ENCODE data around the gene OR2L8. TPM values are rescaled to one million over a fixed set of nuclear protein-coding genes. Genes with fewer than 3 reads are reported as not detected.
"Not testable (repeated sequence)": the region's sequence is repeated elsewhere in the genome, so short reads cannot be mapped to it uniquely, and the experiment has no call there.

OR2L8 gene, protein sequence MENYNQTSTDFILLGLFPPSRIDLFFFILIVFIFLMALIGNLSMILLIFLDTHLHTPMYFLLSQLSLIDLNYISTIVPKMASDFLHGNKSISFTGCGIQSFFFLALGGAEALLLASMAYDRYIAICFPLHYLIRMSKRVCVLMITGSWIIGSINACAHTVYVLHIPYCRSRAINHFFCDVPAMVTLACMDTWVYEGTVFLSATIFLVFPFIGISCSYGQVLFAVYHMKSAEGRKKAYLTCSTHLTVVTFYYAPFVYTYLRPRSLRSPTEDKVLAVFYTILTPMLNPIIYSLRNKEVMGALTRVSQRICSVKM
- under 1 TPM in 1 of 2 donors, not detected in 1; 0.45 TPM for total RNA-seq

DNA sequence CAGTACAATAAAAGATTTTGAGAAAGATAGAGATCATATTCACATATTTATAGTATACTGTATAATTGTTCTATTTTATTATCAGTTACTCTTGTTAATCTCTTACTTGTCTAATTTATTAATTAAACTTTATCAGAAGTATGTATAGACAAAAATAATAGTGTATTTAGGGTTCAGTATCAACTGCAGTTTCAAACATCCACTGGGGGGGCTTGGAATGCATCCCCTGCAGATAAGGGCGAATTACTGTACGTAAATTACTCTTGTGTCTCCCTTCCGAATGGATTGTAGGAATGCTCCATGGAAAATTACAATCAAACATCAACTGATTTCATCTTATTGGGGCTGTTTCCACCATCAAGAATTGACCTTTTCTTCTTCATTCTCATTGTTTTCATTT is at the start of gene OR2L8:
OR2L8 (plus strand) TSS at position 301 of the 400 bp plus-strand sequence; CDS start at position 301, 0 bp downstream.
- no peak within 1 kb of the TSS for H3K27ac Mint-ChIP-seq
- no peak for ATAC-seq
- H3K9me3 Mint-ChIP-seq, result peaks cover 6% of the 10 kb centered on the region in 2 donors
- DNase-seq (ENCODE audit: low spot score in 2 of 2), result no peak
- peaks cover 0 to 5% of the 10 kb centered on the region in 2 donors for H3K36me3 Mint-ChIP-seq

DNA sequence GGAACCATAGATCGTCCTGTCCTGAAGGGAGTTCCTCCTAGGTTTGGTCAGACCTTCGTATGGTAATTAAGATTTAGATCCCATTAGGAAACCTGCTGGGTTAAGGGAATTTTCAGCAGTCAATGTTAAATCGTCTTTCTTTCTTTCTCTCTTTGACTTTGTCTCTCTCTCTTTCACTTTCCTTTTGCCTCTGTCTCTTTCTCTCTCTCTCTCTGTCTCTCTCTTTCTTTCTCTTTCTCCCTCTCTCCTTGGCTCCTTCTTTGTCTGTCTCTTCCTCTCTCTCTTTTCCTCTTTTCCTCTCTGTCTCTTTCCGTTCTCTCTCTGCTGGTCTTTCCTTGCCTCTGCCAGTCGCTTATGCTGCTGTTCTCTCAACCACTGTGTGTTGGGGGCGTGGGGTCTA is 44.5 kb upstream of the OR2L8 start:
- peaks cover 21 to 29% of the 10 kb centered on the region in 2 donors for H3K36me3 Mint-ChIP-seq
- H3K27ac Mint-ChIP-seq, result peak overlapping the region in 1 of 2 donors; percentile 37
- H3K9me3 Mint-ChIP-seq, result peaks cover 10 to 14% of the 10 kb centered on the region in 2 donors
- DNase-seq (ENCODE audit: low spot score in 2 of 2) (no peak), ATAC-seq (no peak)

DNA sequence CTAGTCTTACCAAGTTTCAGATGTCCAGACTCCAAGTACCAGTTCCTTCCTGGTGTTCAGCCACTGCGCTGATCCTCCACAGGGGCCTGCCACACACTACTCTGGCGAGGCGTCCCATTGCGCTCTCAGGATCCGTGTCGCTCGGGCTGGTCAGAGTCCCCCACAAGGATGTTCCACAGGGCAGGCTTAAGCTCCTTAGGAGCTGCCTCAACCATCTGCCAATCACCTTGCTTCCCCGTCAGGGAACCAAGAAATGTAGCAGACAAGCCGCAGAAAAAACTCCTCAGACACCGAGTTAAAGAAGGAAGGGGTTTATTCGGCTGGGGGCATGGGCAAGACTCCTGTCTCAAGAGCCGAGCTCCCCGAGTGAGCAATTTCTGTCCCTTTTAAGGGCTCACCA is 43.5 kb upstream of the OR2L8 start:
- peaks cover 10 to 14% of the 10 kb centered on the region in 2 donors for H3K9me3 Mint-ChIP-seq
- no peak for DNase-seq (ENCODE audit: low spot score in 2 of 2)
- ATAC-seq, result no peak
- H3K27ac Mint-ChIP-seq, result no peak overlapping the region
- H3K36me3 Mint-ChIP-seq, result peaks cover 22 to 29% of the 10 kb centered on the region in 2 donors

DNA sequence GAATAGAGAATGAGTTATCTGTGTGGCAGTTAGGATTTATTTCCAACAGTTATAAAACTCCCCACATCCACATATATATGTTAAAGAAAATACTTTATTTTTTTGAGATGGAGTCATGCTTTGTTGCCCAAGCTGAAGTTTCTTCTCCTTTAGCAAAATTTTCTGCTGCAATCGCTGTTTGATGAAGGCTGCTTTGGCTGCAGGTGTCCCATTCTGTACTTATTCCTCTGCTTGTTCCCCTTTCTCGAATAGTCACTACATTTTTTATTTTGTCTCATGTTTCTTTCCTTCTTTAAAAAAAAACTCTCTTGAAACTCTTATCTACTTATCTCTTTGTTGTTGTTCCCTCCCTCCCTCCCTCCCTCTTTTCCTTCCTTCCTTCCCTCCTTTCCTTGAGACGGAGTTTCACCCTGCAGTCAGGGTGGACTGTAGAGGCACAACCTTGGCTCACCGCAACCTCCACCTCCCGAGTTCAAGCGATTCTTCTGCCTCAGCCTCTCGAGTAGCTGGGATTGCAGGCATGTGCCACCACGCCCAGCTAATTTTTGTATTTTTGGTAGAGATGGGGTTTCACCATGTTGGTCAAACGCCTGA is 42.7 kb upstream of the OR2L8 start:
- DNase-seq (ENCODE audit: low spot score in 2 of 2), result no peak
- H3K9me3 Mint-ChIP-seq, result peaks cover 10 to 14% of the 10 kb centered on the region in 2 donors
- ATAC-seq, result no peak
- H3K36me3 Mint-ChIP-seq, result peaks cover 22 to 29% of the 10 kb centered on the region in 2 donors
- H3K27ac Mint-ChIP-seq, result peak overlapping the region; percentile 87 to 88

DNA sequence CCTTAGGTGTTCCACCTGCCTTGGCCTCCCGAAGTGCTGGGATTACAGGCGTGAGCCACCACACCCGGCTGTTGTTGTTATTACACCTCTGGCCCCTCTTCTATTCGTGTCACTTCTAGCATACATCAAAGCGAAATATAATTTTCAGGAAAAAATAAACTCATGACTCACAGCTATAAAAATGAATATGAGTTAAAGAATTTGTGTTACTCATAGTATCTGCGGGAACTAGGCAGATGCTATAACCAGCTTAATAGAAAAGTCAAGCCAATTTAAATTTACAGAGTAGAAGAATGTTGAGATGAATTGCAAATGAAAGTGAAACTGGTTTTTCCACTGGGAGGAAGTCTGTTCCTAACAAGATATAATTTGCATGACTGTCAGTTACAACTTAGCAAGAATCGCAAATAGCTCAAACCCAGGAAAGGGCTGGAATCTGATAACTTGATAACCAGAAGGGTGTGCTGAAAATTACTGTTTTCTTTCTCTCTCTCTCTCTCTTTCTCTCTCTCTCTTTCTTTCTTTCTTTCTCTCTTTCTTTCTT is 42.1 kb upstream of the OR2L8 start:
- DNase-seq (ENCODE audit: low spot score in 2 of 2) (peak in 1 of 2 donors; percentile 24), ATAC-seq (peak; percentile 91 to 98)
- H3K27ac Mint-ChIP-seq, result peak overlapping the region; percentile 87 to 88
- peaks cover 22 to 29% of the 10 kb centered on the region in 2 donors for H3K36me3 Mint-ChIP-seq
- peaks cover 10 to 14% of the 10 kb centered on the region in 2 donors for H3K9me3 Mint-ChIP-seq

DNA sequence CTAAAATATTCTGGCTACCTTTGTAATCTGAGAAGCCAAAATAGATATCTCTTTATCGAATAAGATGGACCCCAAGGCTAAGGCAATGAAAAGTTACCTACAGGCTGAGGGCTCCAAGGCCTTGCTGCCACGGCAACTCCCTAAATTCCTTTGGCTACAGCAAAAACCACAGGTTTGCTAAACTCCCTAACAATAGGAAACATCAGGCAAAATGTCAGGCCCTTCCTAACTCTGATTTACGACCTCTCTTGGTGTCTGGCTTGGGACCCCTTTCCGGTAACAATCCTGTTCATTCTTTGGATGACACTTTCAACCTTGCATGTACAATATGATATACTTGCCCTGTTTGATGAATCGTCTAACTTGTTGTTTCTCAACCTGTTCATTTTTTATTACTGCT is 39.9 kb upstream of the OR2L8 start:
- no peak for DNase-seq (ENCODE audit: low spot score in 2 of 2)
- H3K27ac Mint-ChIP-seq, result no peak overlapping the region

DNA sequence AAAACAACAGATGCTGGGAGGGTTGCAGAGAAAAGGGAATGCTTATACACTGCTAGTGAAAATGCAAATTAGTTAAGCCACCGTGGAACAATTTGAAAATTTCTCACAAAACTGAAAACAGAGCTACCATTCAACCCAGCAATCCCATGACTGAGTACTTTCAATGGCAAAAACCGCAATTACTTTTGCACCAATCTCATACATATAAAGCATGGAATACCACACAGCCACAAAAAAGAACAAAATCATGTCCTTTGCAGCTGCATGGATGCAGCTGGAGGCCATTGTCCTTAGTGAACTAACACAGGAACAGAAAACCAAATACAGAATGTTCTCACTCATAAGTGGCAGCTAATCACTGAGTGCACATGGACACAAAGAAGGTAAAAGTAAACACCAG is 34.9 kb upstream of the OR2L8 start:
- no peak overlapping the region for H3K27ac Mint-ChIP-seq
- DNase-seq (ENCODE audit: low spot score in 2 of 2), result no peak
- ATAC-seq, result no peak
- H3K36me3 Mint-ChIP-seq, result peaks cover 0 to 5% of the 10 kb centered on the region in 2 donors
- no peaks in the 10 kb centered on the region for H3K9me3 Mint-ChIP-seq

More for the DNA sequence above, 39.9 kb upstream of the OR2L8 start:
- Mint-ChIP-seq H3K9me3 (peaks cover 10 to 14% of the 10 kb centered on the region in 2 donors), H3K36me3 (peaks cover 22 to 29% of the 10 kb centered on the region in 2 donors)
- no peak for ATAC-seq

DNA sequence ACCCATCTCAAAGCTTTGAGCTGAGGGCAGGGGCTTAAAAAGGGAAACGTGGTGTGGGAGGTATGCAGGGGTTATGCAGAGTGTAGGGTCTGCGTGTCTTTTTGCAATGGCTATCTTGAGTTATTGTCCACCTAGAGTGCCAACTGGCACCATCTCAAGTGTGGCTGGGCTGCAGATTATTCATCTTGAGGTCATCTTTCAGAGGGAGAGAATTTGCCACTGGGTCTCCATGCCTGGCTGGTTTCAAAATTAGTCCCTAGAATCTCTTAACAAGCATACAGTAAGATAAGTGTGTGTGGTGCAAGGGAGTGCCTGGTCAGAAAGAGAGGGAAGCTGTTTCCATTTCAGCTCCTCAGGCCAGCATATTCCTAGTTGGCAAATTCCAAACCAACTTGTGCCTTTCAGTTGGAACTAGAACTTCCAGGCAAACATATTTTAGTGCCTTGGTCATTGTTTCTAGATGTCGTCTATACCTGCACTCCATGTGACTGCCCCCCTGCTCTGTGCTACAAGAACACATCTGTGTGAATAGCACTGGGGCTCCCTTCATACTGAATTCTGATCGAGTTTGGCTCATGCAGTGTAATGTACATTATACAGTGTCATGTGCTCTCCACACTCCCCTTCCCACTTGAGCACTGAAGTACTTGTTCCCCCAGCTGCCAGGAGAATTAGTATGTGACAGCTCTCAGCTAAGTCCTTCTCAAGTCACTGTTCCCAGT is 33.6 kb upstream of the OR2L8 start:
- DNase-seq (ENCODE audit: low spot score in 2 of 2), result no peak
- Mint-ChIP-seq H3K27ac (no peak overlapping the region), H3K36me3 (no peaks in the 10 kb centered on the region), H3K9me3 (no peaks in the 10 kb centered on the region)
- no peak for ATAC-seq

DNA sequence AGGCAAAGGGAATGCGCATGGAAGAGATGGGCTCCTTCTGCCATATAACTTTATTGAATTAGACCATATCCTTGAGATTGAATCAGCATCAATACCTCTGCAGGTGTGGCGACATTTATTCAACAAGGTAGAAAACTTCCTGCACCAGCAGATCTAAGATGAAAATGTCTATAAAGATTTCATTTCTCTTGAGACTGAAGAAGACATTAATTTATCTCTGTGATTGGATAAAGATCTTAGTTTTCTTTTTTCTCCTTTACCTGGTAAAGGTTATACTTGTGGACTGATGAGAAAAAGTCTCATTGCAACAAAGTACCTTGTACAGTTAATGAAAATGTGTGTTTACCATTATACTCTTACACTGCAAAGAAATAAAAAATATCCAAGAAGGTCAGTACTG is 28.7 kb upstream of the OR2L8 start, which contains the start of gene OR2T8:
OR2T8 (plus strand) TSS at position 301 of the 400 bp plus-strand sequence. CDS start 766 bp downstream, outside the sequence.
- ATAC-seq (no peak), DNase-seq (ENCODE audit: low spot score in 2 of 2) (no peak)
- Mint-ChIP-seq H3K36me3 (no peaks in the 10 kb centered on the region), H3K27ac (no peak within 1 kb of the TSS), H3K9me3 (no peaks in the 10 kb centered on the region)

DNA sequence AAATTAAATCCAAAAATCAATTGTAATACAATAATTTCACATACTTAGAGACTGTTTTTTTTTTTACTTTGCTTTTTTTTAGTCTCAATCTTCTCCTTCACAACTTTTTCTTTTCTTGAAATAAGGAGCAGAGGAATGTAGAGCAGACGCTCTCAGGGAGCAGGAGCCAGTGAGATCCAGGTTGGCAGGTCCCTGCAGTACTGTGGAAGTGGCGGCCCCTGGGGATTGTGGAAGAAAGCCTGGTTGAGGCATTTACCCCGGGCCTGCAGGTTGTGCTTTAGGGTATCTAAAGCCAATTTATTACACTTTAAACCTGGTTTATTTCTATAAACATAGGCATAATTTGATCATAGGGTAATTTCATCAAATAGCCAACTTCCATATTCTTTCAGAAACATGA is 24.7 kb upstream of the OR2L8 start:
- H3K9me3 Mint-ChIP-seq, result no peaks in the 10 kb centered on the region
- DNase-seq (ENCODE audit: low spot score in 2 of 2), result no peak
- H3K27ac Mint-ChIP-seq, result no peak overlapping the region
- ATAC-seq, result no peak
- H3K36me3 Mint-ChIP-seq, result no peaks in the 10 kb centered on the region

DNA sequence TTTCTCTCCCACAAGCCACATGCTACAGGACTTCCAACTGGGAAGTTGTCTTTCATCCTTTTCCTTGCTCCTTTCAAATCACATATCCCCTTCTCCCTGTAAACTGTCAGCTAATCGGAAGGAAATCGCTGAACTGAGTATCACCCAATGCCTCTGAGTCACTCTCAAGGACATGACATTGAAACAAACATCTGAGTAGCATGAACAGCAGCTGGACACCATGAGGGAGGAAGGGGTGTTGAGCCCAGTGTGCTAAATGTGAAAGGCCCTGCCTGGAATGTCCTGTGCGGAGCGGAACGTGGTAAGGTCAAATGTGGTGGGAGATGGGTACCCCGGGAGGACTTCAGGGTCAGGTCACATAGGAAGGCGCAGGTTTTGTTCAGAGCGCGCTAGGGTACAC is 23.8 kb upstream of the OR2L8 start, which contains the start of gene OR2AJ1:
OR2AJ1 (plus strand) TSS at position 22 of the 400 bp plus-strand sequence. CDS start 8,880 bp downstream, outside the sequence.
- H3K9me3 Mint-ChIP-seq, result no peaks in the 10 kb centered on the region
- DNase-seq (ENCODE audit: low spot score in 2 of 2), result no peak
- ATAC-seq, result no peak
- H3K36me3 Mint-ChIP-seq, result no peaks in the 10 kb centered on the region
- H3K27ac Mint-ChIP-seq, result no peak within 1 kb of the TSS

DNA sequence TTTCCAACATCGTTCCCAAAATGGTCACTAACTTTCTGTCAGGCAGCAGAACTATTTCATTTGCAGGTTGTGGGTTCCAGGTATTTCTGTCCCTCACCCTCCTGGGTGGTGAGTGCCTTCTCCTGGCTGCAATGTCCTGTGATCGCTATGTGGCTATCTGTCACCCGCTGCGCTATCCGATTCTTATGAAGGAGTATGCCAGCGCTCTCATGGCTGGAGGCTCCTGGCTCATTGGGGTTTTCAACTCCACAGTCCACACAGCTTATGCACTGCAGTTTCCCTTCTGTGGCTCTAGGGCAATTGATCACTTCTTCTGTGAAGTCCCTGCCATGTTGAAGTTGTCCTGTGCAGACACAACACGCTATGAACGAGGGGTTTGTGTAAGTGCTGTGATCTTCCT is 14.7 kb upstream of the OR2L8 start:
- no peak for ATAC-seq
- no peak overlapping the region for H3K27ac Mint-ChIP-seq

DNA sequence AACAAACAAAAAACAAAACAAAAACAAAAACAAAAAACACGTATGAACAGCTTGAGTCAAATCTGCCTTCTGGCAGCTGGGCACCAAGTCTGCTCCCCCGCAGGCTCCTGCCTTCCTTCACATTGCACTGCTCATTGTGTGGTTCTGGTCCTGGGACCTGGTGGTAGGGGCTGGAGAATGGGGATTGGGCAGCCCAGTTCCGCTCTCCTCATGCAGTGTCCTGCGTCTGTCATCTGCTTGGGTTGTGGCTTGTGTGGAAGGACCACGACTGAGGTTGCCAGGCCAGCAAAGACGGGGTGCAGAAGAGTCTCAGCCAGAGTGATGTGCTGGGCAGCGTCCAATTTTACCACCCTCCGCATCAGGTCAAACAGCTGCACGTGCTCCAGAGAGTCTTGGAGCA is 12.9 kb upstream of the OR2L8 start:
- Mint-ChIP-seq H3K27ac (no peak overlapping the region), H3K36me3 (no peaks in the 10 kb centered on the region), H3K9me3 (peaks cover 0 to 3% of the 10 kb centered on the region in 2 donors)
- ATAC-seq, result no peak
- DNase-seq (ENCODE audit: low spot score in 2 of 2), result no peak

More for the DNA sequence above, 14.7 kb upstream of the OR2L8 start:
- Mint-ChIP-seq H3K9me3 (peaks cover 0 to 3% of the 10 kb centered on the region in 2 donors), H3K36me3 (no peaks in the 10 kb centered on the region)
- no peak for DNase-seq (ENCODE audit: low spot score in 2 of 2)

DNA sequence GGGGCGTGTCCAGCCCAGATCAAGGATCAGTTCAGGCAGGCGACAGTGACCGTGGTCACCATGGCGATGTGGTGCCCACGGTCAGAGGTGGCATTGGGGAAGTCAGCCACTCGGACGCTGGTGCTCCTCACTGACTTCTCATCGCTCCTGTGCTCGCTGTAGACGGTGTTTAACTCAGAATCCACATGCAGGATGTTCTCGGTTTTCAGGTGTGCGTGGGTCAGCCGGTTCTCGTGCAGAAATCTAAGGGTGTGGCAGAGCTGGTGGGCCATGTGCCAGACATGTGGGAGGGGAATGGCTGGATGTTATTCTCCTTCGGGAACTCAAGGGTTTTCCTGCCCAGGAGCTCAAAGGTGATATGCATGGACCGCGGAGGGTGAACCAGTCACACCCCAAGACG is 12.2 kb upstream of the OR2L8 start:
- no peak for ATAC-seq
- H3K36me3 Mint-ChIP-seq, result no peaks in the 10 kb centered on the region
- peaks cover 0 to 3% of the 10 kb centered on the region in 2 donors for H3K9me3 Mint-ChIP-seq
- no peak overlapping the region for H3K27ac Mint-ChIP-seq
- no peak for DNase-seq (ENCODE audit: low spot score in 2 of 2)

DNA sequence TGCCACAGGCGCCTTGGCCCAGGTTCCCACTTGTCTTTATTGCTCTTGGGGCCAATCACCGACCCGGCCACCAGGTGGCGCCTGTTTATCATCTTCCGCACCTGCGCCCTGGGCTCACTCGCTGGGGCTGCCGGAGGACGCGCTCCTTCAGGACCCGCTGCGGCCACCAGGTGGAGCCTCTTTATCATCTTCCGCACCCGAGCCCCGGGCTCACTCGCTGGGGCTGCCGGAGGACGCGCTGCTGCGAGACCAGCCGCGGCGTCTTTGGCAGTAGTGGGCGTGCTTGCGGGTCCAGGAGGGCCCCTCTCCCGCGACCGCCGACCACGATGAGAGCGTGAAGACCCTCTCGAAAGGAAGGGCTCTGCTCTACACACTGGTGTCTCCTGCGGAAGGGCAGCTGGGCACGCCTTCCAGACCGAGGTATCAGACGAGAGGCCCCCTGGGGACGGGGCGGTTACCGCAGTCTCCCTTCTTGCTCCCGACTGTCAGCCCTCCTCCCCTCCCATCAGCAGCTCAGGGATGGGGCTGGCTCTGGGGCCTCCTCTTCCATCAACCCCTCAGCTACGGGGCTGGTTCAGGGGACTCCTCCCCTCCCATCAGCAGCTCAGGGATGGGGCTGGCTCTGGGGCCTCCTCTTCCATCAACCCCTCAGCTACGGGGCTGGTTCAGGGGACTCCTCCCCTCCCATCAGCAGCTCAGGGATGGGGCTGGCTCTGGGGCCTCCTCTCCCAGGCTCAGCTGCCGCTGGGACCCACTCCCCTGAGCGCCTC is 11.5 kb upstream of the OR2L8 start:
- H3K27ac Mint-ChIP-seq, H3K9me3 Mint-ChIP-seq, H3K36me3 Mint-ChIP-seq: not testable (repeated sequence)
- DNase-seq (ENCODE audit: low spot score in 2 of 2), result peak; percentile 89 to 94
- ATAC-seq, result peak; percentile 96 to 99

DNA sequence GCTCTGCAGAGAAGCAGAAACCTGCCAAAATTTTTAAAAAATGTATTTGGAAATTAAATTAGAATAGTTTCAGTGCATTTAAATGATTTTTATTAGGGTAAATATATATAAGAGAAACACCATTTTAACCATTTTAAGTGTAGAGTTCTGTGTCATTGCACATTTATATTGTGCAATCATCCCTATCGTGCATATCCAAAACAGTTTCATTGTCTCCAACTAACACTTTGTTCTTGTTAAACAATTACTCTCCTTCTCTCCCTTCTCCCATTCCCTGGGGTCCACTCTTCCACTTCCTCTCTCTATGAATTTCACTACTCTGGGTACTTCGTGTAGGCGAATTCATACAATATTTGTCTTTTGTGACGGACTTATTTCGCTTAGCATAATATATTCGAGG is 6.0 kb upstream of the OR2L8 start:
- no peak overlapping the region for H3K27ac Mint-ChIP-seq
- peaks cover 6% of the 10 kb centered on the region in 2 donors for H3K9me3 Mint-ChIP-seq
- peaks cover 0 to 5% of the 10 kb centered on the region in 2 donors for H3K36me3 Mint-ChIP-seq
- DNase-seq (ENCODE audit: low spot score in 2 of 2) (no peak), ATAC-seq (no peak)
